ENCODE results near the gene GRP.

Gene GRP

GRCh38 chr18:59222341-59222740 lies 2.4 kb downstream of the GRP start:
- TF ChIP-seq CTCF (IDR thresholded peaks at IDR 0.05; ENCODE audit: low read depth, low read length, missing control alignments): no peak
- no peak for DNase-seq (ENCODE audit: extremely low read depth, low read depth)

GRCh38 chr18:59228351-59228750 lies 8.4 kb downstream of the GRP start:
- no peak overlapping the region for H3K4me3 ChIP-seq (replicated peaks; ENCODE audit: low read depth, low read length)
- DNase-seq (ENCODE audit: extremely low read depth, low read depth): no peak
- no peak for TF ChIP-seq CTCF (IDR thresholded peaks at IDR 0.05; ENCODE audit: low read depth, low read length, missing control alignments)

More at GRCh38 chr18:59222341-59222740, 2.4 kb downstream of the GRP start:
- no peak overlapping the region for H3K4me3 ChIP-seq (replicated peaks; ENCODE audit: low read depth, low read length)

GRCh38 chr18:59229191-59229590 lies 9.2 kb downstream of the GRP start:
- no peak overlapping the region for H3K4me3 ChIP-seq (replicated peaks; ENCODE audit: low read depth, low read length)
- TF ChIP-seq CTCF (IDR thresholded peaks at IDR 0.05; ENCODE audit: low read depth, low read length, missing control alignments): no peak
- no peak for DNase-seq (ENCODE audit: extremely low read depth, low read depth)

GRCh38 chr18:59229701-59230443 lies 9.9 kb downstream of the GRP start:
- H3K4me3 ChIP-seq (replicated peaks; ENCODE audit: low read depth, low read length): no peak overlapping the region
- no peak for TF ChIP-seq CTCF (IDR thresholded peaks at IDR 0.05; ENCODE audit: low read depth, low read length, missing control alignments)
- DNase-seq (ENCODE audit: extremely low read depth, low read depth): no peak

GRCh38 chr18:59231114-59231513 lies 11.2 kb downstream of the GRP start:
- no peak for TF ChIP-seq CTCF (IDR thresholded peaks at IDR 0.05; ENCODE audit: low read depth, low read length, missing control alignments)
- DNase-seq (ENCODE audit: extremely low read depth, low read depth): no peak
- H3K4me3 ChIP-seq (replicated peaks; ENCODE audit: low read depth, low read length): no peak overlapping the region

GRCh38 chr18:59231877-59232276 lies 11.9 kb downstream of the GRP start:
- TF ChIP-seq CTCF (IDR thresholded peaks at IDR 0.05; ENCODE audit: low read depth, low read length, missing control alignments): no peak
- DNase-seq (ENCODE audit: extremely low read depth, low read depth): no peak
- H3K4me3 ChIP-seq (replicated peaks; ENCODE audit: low read depth, low read length): no peak overlapping the region
